Upper lobe of left lung (tissue), 4 donors: ENCODE results near the gene COG5.

Experiments used
- CTCF ChIP-seq, 6 experiments: fragments of 450-650 bp in 4 of 6; fragments of 200-600 bp in 2 of 6; sonication (generic) in 2 of 6; IDR thresholded peaks; one replicate each; pipeline ENCODE4 v1.5.1; 2016 to 2019; ENCODE audit warnings: antibody characterized with exemption in 6 of 6
- POLR2A ChIP-seq, 4 donors: fragments of 450-650 bp; IDR thresholded peaks; one replicate each; pipeline ENCODE4 v1.5.1; 2016 to 2017; ENCODE audit warnings: antibody characterized with exemption in 4 of 4, mild to moderate bottlenecking in 2 of 4

GRCh38 chr7:107203607-107204006 lies 360.1 kb downstream of the COG5 start:
- no peak for TF ChIP-seq CTCF (IDR thresholded peaks at IDR 0.05)
- TF ChIP-seq POLR2A (IDR thresholded peaks at IDR 0.05): no peak
